OCI-LY7 (cell line): ENCODE data around the gene DKK3. TPM values are rescaled to one million over a fixed set of nuclear protein-coding genes. Genes with fewer than 3 reads are reported as not detected.

Experiments
- BruUV-seq: library from RNA; stranded (reverse); fragments of 400-500 nt; replicated peaks from 2 replicates; lab custom pipeline; 2021; lab: Mats Ljungman, UMichigan
- CTCF ChIA-PET: fragments of 300-600 bp; sonication (Branson Sonifier 250); formaldehyde crosslinking; loops from one replicate; lab custom pipeline; 2022; ENCODE audit warnings: antibody characterized with exemption; ENCODE audit not compliant: unreplicated experiment; lab: Charles Lee
- POLR2A ChIA-PET: fragments of 300-600 bp; sonication (Branson Sonifier 250); formaldehyde crosslinking; loops from one replicate; lab custom pipeline; 2022; ENCODE audit warnings: antibody characterized with exemption; lab: Charles Lee
- DNase-seq: peaks from one replicate; pipeline ENCODE4 v3.0.0-alpha.2; 2015; ENCODE audit warnings: low spot score
- H2AFZ ChIP-seq: fragments of 200-600 bp; sonication (generic), shearing (Covaris generic); 2 replicates; pipeline ENCODE4 v1.6.1; 2014; ENCODE audit warnings: mild to moderate bottlenecking, antibody characterized with exemption, low read length, moderate library complexity
- H3K27ac ChIP-seq: fragments of 200-600 bp; sonication (generic); 2 replicates; pipeline ENCODE4 v1.5.1; 2014; ENCODE audit warnings: mixed run types, low read depth, mild to moderate bottlenecking, moderate library complexity, low read length, inconsistent platforms; ENCODE audit not compliant: poor library complexity, severe bottlenecking
- H3K36me3 ChIP-seq: fragments of 200-600 bp; sonication (generic); 2 replicates; pipeline ENCODE4 v1.6.1; 2014; ENCODE audit warnings: mild to moderate bottlenecking, antibody characterized with exemption, low read length, moderate library complexity, mixed read lengths; ENCODE audit not compliant: insufficient read depth
- H3K4me1 ChIP-seq: fragments of 200-600 bp; sonication (generic); 2 replicates; pipeline ENCODE4 v1.5.1; 2014; ENCODE audit warnings: mild to moderate bottlenecking, low read length; ENCODE audit not compliant: insufficient read depth, poor library complexity, severe bottlenecking
- H3K4me2 ChIP-seq: fragments of 200-600 bp; sonication (generic); 2 replicates; pipeline ENCODE4 v1.6.1; 2014; ENCODE audit warnings: mild to moderate bottlenecking, low read length
- H3K4me3 ChIP-seq: fragments of 200-600 bp; sonication (generic); 2 replicates; pipeline ENCODE4 v1.5.1; 2014; ENCODE audit warnings: mild to moderate bottlenecking, low read depth, low read length; ENCODE audit not compliant: poor library complexity, severe bottlenecking
- H3K79me2 ChIP-seq: fragments of 200-600 bp; sonication (generic); 2 replicates; pipeline ENCODE4 v1.6.1; 2016; ENCODE audit warnings: low read depth, mild to moderate bottlenecking, low read length, moderate library complexity, mixed read lengths; ENCODE audit not compliant: insufficient read depth
- H3K9me2 ChIP-seq: fragments of 200-600 bp; sonication (generic); 2 replicates; pipeline ENCODE4 v1.6.1; 2016; ENCODE audit warnings: mild to moderate bottlenecking, low read length, mixed read lengths; ENCODE audit not compliant: insufficient read depth
- H3K9me3 ChIP-seq: fragments of 200-600 bp; sonication (generic); 2 replicates; pipeline ENCODE4 v1.6.1; 2014; ENCODE audit warnings: mild to moderate bottlenecking, mixed run types, low read length, mixed read lengths
- H4K20me1 ChIP-seq: fragments of 200-600 bp; sonication (generic); 2 replicates; pipeline ENCODE4 v1.6.1; 2014; ENCODE audit warnings: mild to moderate bottlenecking, antibody characterized with exemption, low read length, moderate library complexity, mixed read lengths; ENCODE audit not compliant: insufficient read depth
- CTCF ChIP-seq: fragments of 200-600 bp; sonication (generic); conservative IDR thresholded peaks from 2 replicates; pipeline ENCODE4 v1.5.1; 2014; ENCODE audit warnings: mild to moderate bottlenecking, antibody characterized with exemption, low read length, moderate library complexity, mixed read lengths
- EZH2phosphoT487 ChIP-seq: fragments of 200-600 bp; sonication (generic); IDR thresholded peaks from 2 replicates; pipeline ENCODE4 v1.6.1; 2018; ENCODE audit warnings: low read depth, borderline replicate concordance, mild to moderate bottlenecking, mixed run types, antibody characterized with exemption, low read length, moderate library complexity, mixed read lengths
- intact Hi-C: fragments of 100-400 bp; cut with micrococcal nuclease; formaldehyde crosslinking; loops from one replicate; pipeline ENCODE4 v1.10.0; 2022; ENCODE audit not compliant: unreplicated experiment
- total RNA-seq, 2 experiments: library from RNA; depleted of rRNA in 1 of 2; stranded (reverse); fragments of >200 nt in 1 of 2; shearing (Covaris generic) in 1 of 2; gene quantifications; 2 replicates each; pipeline ENCODE4 v1.2.3, GENCODE V29; 2014 to 2022

DKK3 gene
- total RNA-seq, 2 experiments from 2014 or later, result not detected

GRCh38 chr11:11913395-11913794 is 95.0 kb downstream of the DKK3 start:
- no peak for DNase-seq
- no peaks in the 10 kb centered on the region for H3K4me1 ChIP-seq
- H2AFZ ChIP-seq, result no peak overlapping the region
- H3K79me2 ChIP-seq, result no peaks in the 10 kb centered on the region
- H4K20me1 ChIP-seq, result no peaks in the 10 kb centered on the region
- 0 out of 2 replicates have a peak, but pooled peaks cover 4% of the 10 kb centered on the region for H3K9me2 ChIP-seq
- no peaks in the 10 kb centered on the region for H3K9me3 ChIP-seq
- no peak overlapping the region for H3K27ac ChIP-seq
- ChIA-PET CTCF (no interaction called here), POLR2A (interaction anchor here (0.8 to 1.5 kb wide), 2 partner anchors 10 to 985 kb away, joined by 4 to 8 read pairs; no protein-coding TSS in a partner anchor)
- no TSS peak for BruUV-seq
- no peak overlapping the region for H3K4me3 ChIP-seq
- intact Hi-C loops, result no loop called here
- H3K4me2 ChIP-seq, result no peak overlapping the region
- H3K36me3 ChIP-seq, result peaks cover 12% of the 10 kb centered on the region
- TF ChIP-seq EZH2phosphoT487 (no peak), CTCF (no peak)

Other genes starting within 250 kb of the DKK3 start
- 35.2 and 44.1 TPM in 2 replicates for gene USP47, start 166.7 kb downstream of the DKK3 start, total RNA-seq (2014; rRNA removed; shearing (Covaris generic))
- gene USP47, start 166.7 kb downstream of the DKK3 start, total RNA-seq (2022), result 39.4 and 42.2 TPM in 2 replicates
- not detected in 2 replicates for gene MICAL2, start 102.0 kb upstream of the DKK3 start, total RNA-seq (2014; rRNA removed; shearing (Covaris generic))
- gene MICAL2, start 102.0 kb upstream of the DKK3 start, total RNA-seq (2022), result 0.59 TPM in 1 of 2 replicates, not detected in the other